Occipital lobe (tissue), 2 donors: ENCODE data around the gene PRDX6. TPM values are rescaled to one million over a fixed set of nuclear protein-coding genes. Genes with fewer than 3 reads are reported as not detected.
"Not testable (repeated sequence)": the region's sequence is repeated elsewhere in the genome, so short reads cannot be mapped to it uniquely, and the experiment has no call there.

Experiments used
- DNase-seq: peaks from one replicate; lab custom pipeline; 2025; lab: John Stamatoyannopoulos, UW
- total RNA-seq: library from RNA; depleted of rRNA; stranded (reverse); fragments of >200 nt; gene quantifications from one replicate; pipeline ENCODE4 v1.2.3, GENCODE V29; 2014

PRDX6 gene
- total RNA-seq, 1 donor from 2014 or later, result 38.4 TPM

- DNase-seq, result no peak
Observed at GRCh38 chr1:173467426-173467825, 9.7 kb upstream of the PRDX6 start.

GRCh38 chr1:173469656-173470055, 7.5 kb upstream of the PRDX6 start:
- no peak for DNase-seq

GRCh38 chr1:173470608-173471007, 6.5 kb upstream of the PRDX6 start:
- DNase-seq, result no peak

GRCh38 chr1:173473599-173474011, 3.5 kb upstream of the PRDX6 start:
- no peak for DNase-seq

- no peak for DNase-seq
Observed at GRCh38 chr1:173474097-173474779, 2.9 kb upstream of the PRDX6 start.

GRCh38 chr1:173474780-173475421, 2.2 kb upstream of the PRDX6 start:
- DNase-seq, result not testable (repeated sequence)

- no peak for DNase-seq
Observed at GRCh38 chr1:173475564-173476196, 1.5 kb upstream of the PRDX6 start.

GRCh38 chr1:173476197-173476664, 904 bp upstream of the PRDX6 start:
- no peak for DNase-seq

- peak; percentile 93 for DNase-seq
Observed at GRCh38 chr1:173476665-173477285, 360 bp upstream of the PRDX6 start.

GRCh38 chr1:173478094-173478674, 1.0 kb downstream of the PRDX6 start:
- DNase-seq, result peak; percentile 44

- no peak for DNase-seq
Observed at GRCh38 chr1:173479649-173480048, 2.5 kb downstream of the PRDX6 start.

- DNase-seq, result no peak
Observed at GRCh38 chr1:173481195-173481772, 4.1 kb downstream of the PRDX6 start.

GRCh38 chr1:173482683-173483082, 5.5 kb downstream of the PRDX6 start:
- DNase-seq, result no peak

GRCh38 chr1:173484276-173484675, 7.1 kb downstream of the PRDX6 start:
- no peak for DNase-seq

GRCh38 chr1:173485401-173485800, 8.3 kb downstream of the PRDX6 start:
- DNase-seq, result no peak

- no peak for DNase-seq
Observed at GRCh38 chr1:173488001-173488400, 10.9 kb downstream of the PRDX6 start.

GRCh38 chr1:173489149-173489600, 12.0 kb downstream of the PRDX6 start:
- no peak for DNase-seq

GRCh38 chr1:173489929-173490328, 12.8 kb downstream of the PRDX6 start:
- DNase-seq, result no peak

GRCh38 chr1:173491508-173491907, 14.4 kb downstream of the PRDX6 start:
- no peak for DNase-seq

GRCh38 chr1:173493125-173493524, 16.0 kb downstream of the PRDX6 start:
- DNase-seq, result not testable (repeated sequence)

GRCh38 chr1:173495609-173496267, 18.6 kb downstream of the PRDX6 start:
- no peak for DNase-seq
